Natural killer cell (primary cell): ENCODE results near the gene ZKSCAN7. TPM values are rescaled to one million over a fixed set of nuclear protein-coding genes. Genes with fewer than 3 reads are reported as not detected.

ENCODE experiments used
- ATAC-seq, 3 donors: fragments of 150-1000 bp in 2 of 3; fragments of 200-7000 bp in 1 of 3; cut with Tn5 transposase; 1 replicate in 1 of 3; 2 replicates in 2 of 3; pipeline ENCODE4 v1.10.0; 2021; ENCODE audit warnings: mild to moderate bottlenecking in 2 of 3, moderate library complexity in 2 of 3
- DNase-seq, 2 donors: peaks; one replicate each; pipeline versions ENCODE4 v3.0.0 to v3.0.0-alpha.2; 2013 to 2021; ENCODE audit warnings: mixed read lengths in 1 of 2
- H3K27ac ChIP-seq: one replicate; pipeline ENCODE4 v1.5.1; 2013; ENCODE audit warnings: mild to moderate bottlenecking, low read length
- H3K27me3 ChIP-seq: one replicate; pipeline ENCODE4 v1.6.1; 2013; ENCODE audit warnings: low read length; ENCODE audit not compliant: control insufficient read depth, insufficient read depth
- H3K36me3 ChIP-seq: one replicate; pipeline ENCODE4 v1.6.1; 2013; ENCODE audit warnings: low read length; ENCODE audit not compliant: control insufficient read depth, insufficient read depth
- H3K4me1 ChIP-seq: one replicate; pipeline ENCODE4 v1.6.1; 2013; ENCODE audit warnings: low read length; ENCODE audit not compliant: control insufficient read depth, insufficient read depth
- H3K4me3 ChIP-seq: one replicate; pipeline ENCODE4 v1.5.1; 2013; ENCODE audit warnings: low read length
- H3K9me3 ChIP-seq: one replicate; pipeline ENCODE4 v1.6.1; 2013; ENCODE audit warnings: low read length; ENCODE audit not compliant: control insufficient read depth, insufficient read depth
- H3K27ac Mint-ChIP-seq, 2 donors: one replicate each; pipeline ENCODE4 v1.8.0; 2022; ENCODE audit warnings: mild to moderate bottlenecking in 2 of 2, mixed read lengths in 2 of 2, moderate library complexity in 1 of 2
- H3K27me3 Mint-ChIP-seq, 2 donors: one replicate each; pipeline ENCODE4 v1.8.0; 2022; ENCODE audit warnings: low read depth in 2 of 2, mixed read lengths in 2 of 2
- H3K36me3 Mint-ChIP-seq: one replicate; pipeline ENCODE4 v1.8.0; 2022; ENCODE audit warnings: mixed read lengths
- H3K4me1 Mint-ChIP-seq, 2 donors: one replicate each; pipeline ENCODE4 v1.8.0; 2022; ENCODE audit warnings: mixed read lengths in 2 of 2
- H3K4me3 Mint-ChIP-seq: one replicate; pipeline ENCODE4 v1.8.0; 2022; ENCODE audit warnings: mild to moderate bottlenecking, moderate library complexity, mixed read lengths
- H3K9me3 Mint-ChIP-seq, 2 donors: one replicate each; pipeline ENCODE4 v1.8.0; 2022; ENCODE audit warnings: mixed read lengths in 2 of 2
- WGBS: methylation state at CpG from one replicate; pipeline ENCODE4 v1.1.7; 2013; ENCODE audit warnings: missing lambda C conversion rate; ENCODE audit not compliant: insufficient coverage; 5-methylcytosine and 5-hydroxymethylcytosine counted together
- intact Hi-C: fragments of 100-400 bp; cut with micrococcal nuclease; formaldehyde crosslinking; loops from one replicate; pipeline ENCODE4 v1.14.2; 2022
- total RNA-seq, 4 donors: library from RNA; stranded (reverse); fragments of 120-200 nt in 1 of 4; gene quantifications; one replicate each; pipeline versions ENCODE4 v1.2.3 to v1.2.4, GENCODE V29; 2013 to 2022
- TF ChIP-seq, protein P1 (sequence below): fragments of 200-600 bp; IDR thresholded peaks from one replicate; pipeline ENCODE4 v1.8.0; 2022; ENCODE audit warnings: antibody characterized with exemption

Gene ZKSCAN7
- total RNA-seq, 3 donors from 2014 or later (not counting 1 experiment from before 2014, with no cell fraction given), result 1.7 to 6.5 (median 3.4) TPM

DNA sequence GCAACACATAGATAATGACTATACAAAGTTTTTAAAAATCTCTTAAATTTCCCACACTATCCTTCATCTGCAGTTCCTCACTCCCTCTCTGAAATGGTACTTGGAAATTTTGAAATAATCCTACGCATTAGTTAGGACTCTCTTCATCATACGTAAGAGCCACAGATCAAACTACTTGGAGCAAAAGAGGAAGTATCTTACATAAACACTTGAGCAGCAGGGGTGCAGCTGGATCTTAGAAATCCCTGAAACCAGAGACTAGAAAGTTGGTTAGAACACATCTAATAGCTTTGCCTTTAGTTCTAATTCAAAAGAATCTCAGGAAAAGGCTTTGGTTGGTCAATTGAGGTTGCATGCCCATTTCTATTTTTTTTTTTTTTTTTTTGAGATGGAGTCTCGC, 38.8 kb upstream of the ZKSCAN7 start:
- intact Hi-C loops, result no loop called here
- peaks cover 5% of the 10 kb centered on the region for H3K4me1 ChIP-seq
- no peaks in the 10 kb centered on the region for H3K36me3 ChIP-seq
- no peak overlapping the region for H3K4me3 Mint-ChIP-seq
- ATAC-seq, result no peak
- H3K9me3 Mint-ChIP-seq, result no peaks in the 10 kb centered on the region
- peaks cover 19 to 20% of the 10 kb centered on the region in 2 donors for H3K27me3 Mint-ChIP-seq
- TF ChIP-seq, protein P1, sequence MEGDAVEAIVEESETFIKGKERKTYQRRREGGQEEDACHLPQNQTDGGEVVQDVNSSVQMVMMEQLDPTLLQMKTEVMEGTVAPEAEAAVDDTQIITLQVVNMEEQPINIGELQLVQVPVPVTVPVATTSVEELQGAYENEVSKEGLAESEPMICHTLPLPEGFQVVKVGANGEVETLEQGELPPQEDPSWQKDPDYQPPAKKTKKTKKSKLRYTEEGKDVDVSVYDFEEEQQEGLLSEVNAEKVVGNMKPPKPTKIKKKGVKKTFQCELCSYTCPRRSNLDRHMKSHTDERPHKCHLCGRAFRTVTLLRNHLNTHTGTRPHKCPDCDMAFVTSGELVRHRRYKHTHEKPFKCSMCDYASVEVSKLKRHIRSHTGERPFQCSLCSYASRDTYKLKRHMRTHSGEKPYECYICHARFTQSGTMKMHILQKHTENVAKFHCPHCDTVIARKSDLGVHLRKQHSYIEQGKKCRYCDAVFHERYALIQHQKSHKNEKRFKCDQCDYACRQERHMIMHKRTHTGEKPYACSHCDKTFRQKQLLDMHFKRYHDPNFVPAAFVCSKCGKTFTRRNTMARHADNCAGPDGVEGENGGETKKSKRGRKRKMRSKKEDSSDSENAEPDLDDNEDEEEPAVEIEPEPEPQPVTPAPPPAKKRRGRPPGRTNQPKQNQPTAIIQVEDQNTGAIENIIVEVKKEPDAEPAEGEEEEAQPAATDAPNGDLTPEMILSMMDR, result no peak
- no peak overlapping the region for H3K27ac Mint-ChIP-seq
- H3K36me3 Mint-ChIP-seq, result no peaks in the 10 kb centered on the region
- no peaks in the 10 kb centered on the region for H3K9me3 ChIP-seq
- 31% methylated on average over 2 of the region's 3 CpGs for WGBS
- DNase-seq, result no peak
- peaks cover 6% of the 10 kb centered on the region in 2 donors for H3K4me1 Mint-ChIP-seq
- H3K27ac ChIP-seq, result no peak overlapping the region
- no peaks in the 10 kb centered on the region for H3K27me3 ChIP-seq
- H3K4me3 ChIP-seq, result no peak overlapping the region

DNA sequence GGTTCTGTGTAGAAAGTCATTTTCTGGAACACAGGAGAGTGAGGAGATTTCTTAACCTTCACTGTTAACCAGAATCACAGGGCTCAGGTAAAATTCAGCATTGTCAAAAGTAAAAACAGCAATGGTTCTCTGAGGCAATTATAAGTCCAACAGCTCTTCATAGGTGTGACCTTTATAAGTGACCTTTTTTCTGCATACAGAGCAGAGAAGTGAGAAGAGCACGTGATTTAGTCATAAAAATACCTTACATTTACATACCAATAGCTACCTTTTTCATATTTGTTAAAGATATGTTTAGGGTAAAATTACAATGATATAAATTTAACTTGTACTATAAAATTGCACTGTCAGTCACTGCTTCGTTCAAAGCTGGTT, 36.2 kb upstream of the ZKSCAN7 start:
- DNase-seq, result no peak
- H3K9me3 Mint-ChIP-seq, result no peaks in the 10 kb centered on the region
- intact Hi-C loops, result no loop called here
- H3K4me1 Mint-ChIP-seq, result peaks cover 0 to 6% of the 10 kb centered on the region in 2 donors
- TF ChIP-seq, protein P1, result no peak
- Histone ChIP-seq H3K27ac (no peak overlapping the region), H3K36me3 (no peaks in the 10 kb centered on the region), H3K4me3 (no peak overlapping the region), H3K27me3 (no peaks in the 10 kb centered on the region), H3K4me1 (no peaks in the 10 kb centered on the region), H3K9me3 (no peaks in the 10 kb centered on the region)
- no peak for ATAC-seq
- H3K27ac Mint-ChIP-seq, result no peak overlapping the region
- no peak overlapping the region for H3K4me3 Mint-ChIP-seq
- H3K36me3 Mint-ChIP-seq, result no peaks in the 10 kb centered on the region
- peaks cover 28 to 33% of the 10 kb centered on the region in 2 donors for H3K27me3 Mint-ChIP-seq
- WGBS, result 31% methylated on average over 1 of the region's 2 CpGs

DNA sequence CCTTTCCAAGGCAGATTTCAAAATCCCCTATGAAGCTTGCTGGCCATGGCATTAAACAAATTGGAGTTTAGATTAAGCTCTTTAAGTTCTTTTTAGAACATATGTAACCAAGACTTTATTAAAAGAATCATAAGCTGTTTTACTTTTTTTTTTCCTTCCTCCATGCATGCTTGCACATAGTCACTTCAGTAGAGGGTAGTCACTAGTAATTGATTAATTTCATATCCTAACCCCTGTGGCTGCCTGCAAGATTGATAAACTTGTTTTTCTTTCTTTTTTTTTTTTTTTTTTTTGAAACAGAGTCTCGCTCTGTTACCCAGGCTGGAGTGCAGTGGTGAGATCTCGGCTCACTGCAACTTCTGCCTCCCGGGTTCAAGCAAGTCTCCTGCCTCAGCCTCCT, 33.3 kb upstream of the ZKSCAN7 start:
- TF ChIP-seq, protein P1, result no peak
- Mint-ChIP-seq H3K9me3 (no peaks in the 10 kb centered on the region), H3K36me3 (no peaks in the 10 kb centered on the region), H3K27me3 (peaks cover 37 to 48% of the 10 kb centered on the region in 2 donors), H3K4me1 (peaks cover 0 to 6% of the 10 kb centered on the region in 2 donors), H3K4me3 (no peak overlapping the region), H3K27ac (no peak overlapping the region)
- Histone ChIP-seq H3K4me3 (no peak overlapping the region), H3K36me3 (no peaks in the 10 kb centered on the region), H3K4me1 (no peaks in the 10 kb centered on the region), H3K27ac (no peak overlapping the region), H3K27me3 (no peaks in the 10 kb centered on the region), H3K9me3 (no peaks in the 10 kb centered on the region)
- intact Hi-C loops, result no loop called here
- ATAC-seq (no peak), DNase-seq (no peak)
- WGBS, result 100% methylated on average over 2 of the region's 3 CpGs

DNA sequence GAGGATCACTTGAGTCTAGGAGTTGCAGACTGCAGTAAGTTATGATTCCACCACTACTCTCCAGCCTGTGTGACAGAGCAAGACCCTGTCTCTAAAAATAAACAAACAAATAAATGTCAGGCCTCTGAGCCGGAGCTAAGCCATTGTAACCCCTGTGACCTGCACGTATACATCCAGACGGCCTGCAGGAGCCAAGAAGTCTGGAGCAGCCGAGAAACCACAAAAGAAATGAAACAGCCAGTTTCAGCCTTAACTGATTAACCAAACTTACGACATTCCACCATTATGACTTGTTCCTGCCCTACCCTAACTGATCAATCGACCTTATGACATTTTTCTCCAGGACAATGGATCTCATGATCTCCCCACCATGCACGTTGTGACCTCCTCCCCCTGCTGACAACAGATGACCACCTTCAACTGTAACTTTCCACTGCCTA, 32.5 kb upstream of the ZKSCAN7 start:
- Mint-ChIP-seq H3K4me3 (no peak overlapping the region), H3K4me1 (peaks cover 0 to 6% of the 10 kb centered on the region in 2 donors), H3K9me3 (no peaks in the 10 kb centered on the region), H3K27me3 (peaks cover 40 to 48% of the 10 kb centered on the region in 2 donors), H3K36me3 (no peaks in the 10 kb centered on the region), H3K27ac (no peak overlapping the region)
- H3K27me3 ChIP-seq, result no peaks in the 10 kb centered on the region
- intact Hi-C loops, result no loop called here
- no peaks in the 10 kb centered on the region for H3K36me3 ChIP-seq
- H3K27ac ChIP-seq, result no peak overlapping the region
- ATAC-seq (no peak), DNase-seq (no peak)
- no peaks in the 10 kb centered on the region for H3K4me1 ChIP-seq
- TF ChIP-seq, protein P1, result no peak
- no peaks in the 10 kb centered on the region for H3K9me3 ChIP-seq
- H3K4me3 ChIP-seq, result no peak overlapping the region
- WGBS, result 77% methylated on average over 7 of the region's 7 CpGs
